Vagina (tissue), 2 donors: ENCODE data around the gene CAMK2N1. TPM values are rescaled to one million over a fixed set of nuclear protein-coding genes. Genes with fewer than 3 reads are reported as not detected.

Source experiments
- DNase-seq, 2 donors: peaks; one replicate each; pipeline ENCODE4 v3.0.0-alpha.2; 2017; ENCODE audit errors: extremely low spot score in 2 of 2
- H3K27ac ChIP-seq: fragments of 200-600 bp; sonication (generic); one replicate; pipeline ENCODE4 v1.5.1; 2019
- H3K27me3 ChIP-seq: fragments of 200-600 bp; sonication (generic); one replicate; pipeline ENCODE4 v1.5.1; 2019
- H3K36me3 ChIP-seq, 2 donors: fragments of 200-600 bp; sonication (generic); one replicate each; pipeline ENCODE4 v1.5.1; 2017 to 2019
- H3K4me1 ChIP-seq: fragments of 200-600 bp; sonication (generic); one replicate; pipeline ENCODE4 v1.5.1; 2019
- H3K4me3 ChIP-seq, 2 donors: fragments of 200-600 bp; sonication (generic); 1 replicate in 1 of 2; 2 replicates in 1 of 2; pipeline ENCODE4 v1.5.1; 2016 to 2019
- H3K9me3 ChIP-seq: fragments of 200-600 bp; sonication (generic); one replicate; pipeline ENCODE4 v1.5.1; 2019
- CTCF ChIP-seq, 3 experiments: fragments of 450-650 bp in 2 of 3; fragments of 200-600 bp in 1 of 3; sonication (generic) in 1 of 3; IDR thresholded peaks; one replicate each; pipeline ENCODE4 v1.5.1; 2017 to 2019; ENCODE audit warnings: antibody characterized with exemption in 3 of 3, mild to moderate bottlenecking in 2 of 3, moderate library complexity in 2 of 3
- POLR2A ChIP-seq, 2 donors: fragments of 450-650 bp; IDR thresholded peaks; one replicate each; pipeline ENCODE4 v1.6.1; 2017; ENCODE audit warnings: antibody characterized with exemption in 2 of 2, mild to moderate bottlenecking in 2 of 2, moderate library complexity in 2 of 2
- POLR2AphosphoS5 ChIP-seq, 2 donors: sonication (generic); formaldehyde crosslinking; IDR thresholded peaks; one replicate each; pipeline ENCODE4 v1.9.0; 2017; ENCODE audit warnings: antibody characterized with exemption in 2 of 2, mild to moderate bottlenecking in 2 of 2, low read depth in 1 of 2; ENCODE audit not compliant: insufficient read depth in 1 of 2
- intact Hi-C: fragments of 100-400 bp; cut with DNase I; formaldehyde crosslinking; loops from one replicate; pipeline ENCODE4 v1.15.1; 2023
- total RNA-seq: library from RNA; depleted of rRNA; stranded (reverse); fragments of >200 nt; gene quantifications from one replicate; pipeline ENCODE4 v1.2.3, GENCODE V29; 2016

Gene CAMK2N1
- total RNA-seq, 1 donor from 2014 or later: 18.9 TPM

DNA sequence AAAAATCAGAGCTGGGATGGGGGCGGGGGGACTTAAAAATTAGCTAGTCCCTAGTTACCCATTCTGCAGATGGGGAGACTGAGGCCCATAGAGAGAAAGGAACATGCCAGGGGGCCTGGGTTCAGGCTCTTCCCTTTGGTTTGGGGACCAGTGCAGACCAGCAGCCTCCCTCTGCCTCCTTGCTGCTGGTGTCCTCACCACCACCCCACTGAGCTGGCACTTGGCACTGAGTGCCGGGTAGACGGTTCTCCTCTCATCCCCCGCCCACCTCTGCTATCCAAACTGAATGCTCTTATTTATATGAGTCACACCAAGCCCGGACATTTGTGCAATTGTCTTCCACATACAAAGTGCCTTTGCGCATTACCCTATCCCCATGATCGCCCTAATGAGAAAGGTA, 39.2 kb downstream of the CAMK2N1 start:
- Histone ChIP-seq H3K4me3 (no peak overlapping the region), H3K27ac (no peak overlapping the region), H3K4me1 (no peaks in the 10 kb centered on the region), H3K27me3 (no peaks in the 10 kb centered on the region), H3K36me3 (no peaks in the 10 kb centered on the region), H3K9me3 (no peaks in the 10 kb centered on the region)
- no peak for DNase-seq
- TF ChIP-seq POLR2AphosphoS5 (IDR thresholded peaks at IDR 0.05; ENCODE audit: insufficient read depth in 1 of 2, low read depth in 1 of 2) (no peak), CTCF (IDR thresholded peaks at IDR 0.05) (no peak), POLR2A (IDR thresholded peaks at IDR 0.05) (no peak)
- intact Hi-C loops: no loop called here

- DNase-seq: no peak
- no peak overlapping the region for H3K4me3 ChIP-seq
- H3K27me3 ChIP-seq: no peaks in the 10 kb centered on the region
- H3K9me3 ChIP-seq: no peaks in the 10 kb centered on the region
- H3K36me3 ChIP-seq: no peaks in the 10 kb centered on the region
- H3K4me1 ChIP-seq: no peaks in the 10 kb centered on the region
- intact Hi-C loops: no loop called here
- no peak overlapping the region for H3K27ac ChIP-seq
- TF ChIP-seq CTCF (IDR thresholded peaks at IDR 0.05) (no peak), POLR2AphosphoS5 (IDR thresholded peaks at IDR 0.05; ENCODE audit: insufficient read depth in 1 of 2, low read depth in 1 of 2) (no peak)
These were observed 40.1 kb downstream of the CAMK2N1 start for GRCh38 chr1:20445956-20446355.

- intact Hi-C loops: no loop called here
- no peak for TF ChIP-seq CTCF (IDR thresholded peaks at IDR 0.05)
- no peak for TF ChIP-seq POLR2A (IDR thresholded peaks at IDR 0.05)
- TF ChIP-seq POLR2AphosphoS5 (IDR thresholded peaks at IDR 0.05; ENCODE audit: insufficient read depth in 1 of 2, low read depth in 1 of 2): no peak
- Histone ChIP-seq H3K36me3 (no peaks in the 10 kb centered on the region), H3K4me1 (no peaks in the 10 kb centered on the region), H3K4me3 (no peak overlapping the region), H3K27me3 (no peaks in the 10 kb centered on the region), H3K9me3 (no peaks in the 10 kb centered on the region), H3K27ac (no peak overlapping the region)
- DNase-seq: no peak
These were observed 42.1 kb downstream of the CAMK2N1 start for GRCh38 chr1:20443703-20444586.

- Histone ChIP-seq H3K9me3 (no peaks in the 10 kb centered on the region), H3K27ac (no peak overlapping the region), H3K4me1 (no peaks in the 10 kb centered on the region), H3K36me3 (no peaks in the 10 kb centered on the region), H3K27me3 (no peaks in the 10 kb centered on the region), H3K4me3 (no peak overlapping the region)
- intact Hi-C loops: no loop called here
- TF ChIP-seq POLR2AphosphoS5 (IDR thresholded peaks at IDR 0.05; ENCODE audit: insufficient read depth in 1 of 2, low read depth in 1 of 2) (no peak), POLR2A (IDR thresholded peaks at IDR 0.05) (no peak), CTCF (IDR thresholded peaks at IDR 0.05) (no peak)
- no peak for DNase-seq
These were observed 42.9 kb downstream of the CAMK2N1 start for GRCh38 chr1:20442920-20443625.

DNA sequence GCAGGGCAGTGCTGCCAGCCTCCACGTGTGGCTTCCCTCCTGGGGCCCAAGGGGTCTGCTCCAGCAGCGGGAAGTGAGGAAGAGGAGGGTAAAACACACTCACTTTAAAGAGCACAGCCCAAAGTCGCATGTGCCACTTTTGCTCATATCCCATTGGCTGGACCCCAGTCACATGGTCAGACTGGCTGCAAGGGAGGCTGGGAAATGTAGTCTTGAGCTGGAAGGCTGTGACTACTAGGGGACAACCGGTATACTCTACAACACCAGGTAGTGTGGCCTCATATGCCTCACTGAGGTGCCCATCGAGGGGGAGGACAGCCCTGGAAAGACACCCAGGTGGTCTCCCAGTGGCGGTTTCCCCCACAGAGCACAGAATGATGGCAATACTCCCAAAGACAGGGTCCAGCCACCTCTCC, 45.2 kb downstream of the CAMK2N1 start:
- no peak overlapping the region for H3K27ac ChIP-seq
- H3K4me3 ChIP-seq: no peak overlapping the region
- no peak for TF ChIP-seq CTCF (IDR thresholded peaks at IDR 0.05)
- TF ChIP-seq POLR2AphosphoS5 (IDR thresholded peaks at IDR 0.05; ENCODE audit: insufficient read depth in 1 of 2, low read depth in 1 of 2): no peak
- intact Hi-C loops: no loop called here
- H3K36me3 ChIP-seq: no peaks in the 10 kb centered on the region
- DNase-seq: no peak
- no peaks in the 10 kb centered on the region for H3K27me3 ChIP-seq
- H3K9me3 ChIP-seq: no peaks in the 10 kb centered on the region
- no peaks in the 10 kb centered on the region for H3K4me1 ChIP-seq
